PC-3 (cell line): ENCODE measurements around the gene TKTL2.

ENCODE experiments used
- EZH2 ChIP-seq: fragments of 300-600 bp; sonication (generic); IDR thresholded peaks from one replicate; pipeline ENCODE4 v1.6.1; 2017; ENCODE audit warnings: antibody characterized with exemption, mild to moderate bottlenecking, low read length; ENCODE audit not compliant: unreplicated experiment
- EZH2phosphoT487 ChIP-seq: fragments of 300-600 bp; sonication (generic); IDR thresholded peaks from 2 replicates; pipeline ENCODE4 v1.6.1; 2018; ENCODE audit warnings: mild to moderate bottlenecking, antibody characterized with exemption, low read length, borderline replicate concordance
- TF ChIP-seq, protein P1 (sequence below): fragments of 300-600 bp; sonication (generic); conservative IDR thresholded peaks from 2 replicates; pipeline ENCODE4 v1.5.1; 2017; ENCODE audit warnings: antibody characterized with exemption, low read depth, mild to moderate bottlenecking, low read length

DNA sequence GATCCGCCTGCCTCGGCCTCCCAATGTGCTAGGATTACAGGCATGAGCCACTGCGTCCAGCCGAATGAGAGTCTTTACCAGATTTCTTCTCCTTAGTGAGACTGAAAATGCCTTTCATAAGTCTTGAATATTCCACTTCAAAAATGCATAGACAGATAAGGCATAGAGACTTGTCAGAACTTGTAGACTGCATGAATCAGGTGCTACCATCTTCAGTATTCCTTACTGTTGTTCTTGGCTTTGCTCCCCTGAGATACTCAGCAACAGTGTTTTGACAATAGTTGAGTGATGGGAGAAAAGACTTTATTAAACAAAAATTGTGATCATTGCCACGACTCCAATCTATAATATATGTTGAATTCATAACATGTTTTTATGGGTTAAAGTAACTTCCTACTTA is 11.0 kb downstream of the TKTL2 start:
- TF ChIP-seq, protein P1, sequence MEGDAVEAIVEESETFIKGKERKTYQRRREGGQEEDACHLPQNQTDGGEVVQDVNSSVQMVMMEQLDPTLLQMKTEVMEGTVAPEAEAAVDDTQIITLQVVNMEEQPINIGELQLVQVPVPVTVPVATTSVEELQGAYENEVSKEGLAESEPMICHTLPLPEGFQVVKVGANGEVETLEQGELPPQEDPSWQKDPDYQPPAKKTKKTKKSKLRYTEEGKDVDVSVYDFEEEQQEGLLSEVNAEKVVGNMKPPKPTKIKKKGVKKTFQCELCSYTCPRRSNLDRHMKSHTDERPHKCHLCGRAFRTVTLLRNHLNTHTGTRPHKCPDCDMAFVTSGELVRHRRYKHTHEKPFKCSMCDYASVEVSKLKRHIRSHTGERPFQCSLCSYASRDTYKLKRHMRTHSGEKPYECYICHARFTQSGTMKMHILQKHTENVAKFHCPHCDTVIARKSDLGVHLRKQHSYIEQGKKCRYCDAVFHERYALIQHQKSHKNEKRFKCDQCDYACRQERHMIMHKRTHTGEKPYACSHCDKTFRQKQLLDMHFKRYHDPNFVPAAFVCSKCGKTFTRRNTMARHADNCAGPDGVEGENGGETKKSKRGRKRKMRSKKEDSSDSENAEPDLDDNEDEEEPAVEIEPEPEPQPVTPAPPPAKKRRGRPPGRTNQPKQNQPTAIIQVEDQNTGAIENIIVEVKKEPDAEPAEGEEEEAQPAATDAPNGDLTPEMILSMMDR, result no peak
- TF ChIP-seq EZH2 (no peak), EZH2phosphoT487 (no peak)
